Naive thymus-derived CD8-positive, alpha-beta T cell (primary cell): ENCODE data around the gene UNKL. TPM values are rescaled to one million over a fixed set of nuclear protein-coding genes. Genes with fewer than 3 reads are reported as not detected.
"Not testable (repeated sequence)": the region's sequence is repeated elsewhere in the genome, so short reads cannot be mapped to it uniquely, and the experiment has no call there.

Experiments used
- ATAC-seq, 2 donors: fragments of 150-1000 bp; cut with Tn5 transposase in 1 of 2; sonication (Bioruptor Pico), chemical (Tn5 transposase) in 1 of 2; 1 replicate in 1 of 2; 2 replicates in 1 of 2; pipeline ENCODE4 v1.10.0; 2021; ENCODE audit warnings: mild to moderate bottlenecking in 2 of 2, moderate library complexity in 2 of 2
- POLR2A ChIA-PET: fragments of 350-600 bp; sonication (Branson Sonifier 250); formaldehyde crosslinking; loops from one replicate; lab custom pipeline; 2021; ENCODE audit warnings: antibody characterized with exemption; lab: Charles Lee
- DNase-seq, 10 donors: peaks; one replicate each; pipeline versions ENCODE4 v3.0.0 to v3.0.0-alpha.2; 2020 to 2022
- H3K27ac Mint-ChIP-seq, 10 donors: one replicate each; pipeline ENCODE4 v1.8.0; 2020 to 2022; ENCODE audit warnings: mild to moderate bottlenecking in 10 of 10, mixed read lengths in 10 of 10, moderate library complexity in 4 of 10, inconsistent platforms in 1 of 10
- H3K27me3 Mint-ChIP-seq, 5 donors: one replicate each; pipeline ENCODE4 v1.8.0; 2021 to 2022; ENCODE audit warnings: mixed read lengths in 5 of 5
- H3K36me3 Mint-ChIP-seq, 3 donors: one replicate each; pipeline ENCODE4 v1.8.0; 2020 to 2022; ENCODE audit warnings: mixed read lengths in 3 of 3, mild to moderate bottlenecking in 2 of 3, inconsistent platforms in 1 of 3
- H3K4me1 Mint-ChIP-seq, 4 donors: one replicate each; pipeline ENCODE4 v1.8.0; 2021 to 2022; ENCODE audit warnings: mixed read lengths in 4 of 4
- H3K4me3 Mint-ChIP-seq, 10 donors: one replicate each; pipeline ENCODE4 v1.8.0; 2020 to 2022; ENCODE audit warnings: mild to moderate bottlenecking in 10 of 10, mixed read lengths in 10 of 10, moderate library complexity in 6 of 10, inconsistent platforms in 1 of 10
- H3K9me3 Mint-ChIP-seq, 9 donors: one replicate each; pipeline ENCODE4 v1.8.0; 2020 to 2022; ENCODE audit warnings: mixed read lengths in 9 of 9, mild to moderate bottlenecking in 3 of 9, inconsistent platforms in 1 of 9, moderate library complexity in 1 of 9
- polyA plus RNA-seq, 3 donors: library from polyadenylated mRNA; unstranded; fragments of 300-500 nt; fragmentation: Illumina TruSeq; gene quantifications; one replicate each; pipeline ENCODE4 v1.2.3, GENCODE V29; 2021
- total RNA-seq, 8 experiments: library from RNA in 2 of 8; stranded (reverse) in 2 of 8; gene quantifications; one replicate each; pipeline ENCODE4 v1.2.3 and lab custom pipeline; 2021 to 2026

Gene UNKL
- total and polyA plus RNA-seq, 5 experiments from 2014 or later: 8.3 to 151 (median 11.0) TPM

GRCh38 chr16:1443980-1444729 is 29.7 kb upstream of the UNKL start, which contains the start of gene CCDC154:
CCDC154 (minus strand) TSS chr16:1444556; CDS start chr16:1444322, 234 bp downstream.
- DNase-seq (no peak), ATAC-seq (no peak)
- H3K27me3 Mint-ChIP-seq: no peaks in the 10 kb centered on the region
- H3K4me1 Mint-ChIP-seq: no peaks in the 10 kb centered on the region
- POLR2A ChIA-PET: interaction anchor here (0.8 kb wide), 1 partner anchor 279 kb away, joined by 3 read pairs; no protein-coding TSS in a partner anchor
- H3K36me3 Mint-ChIP-seq: peaks cover 0 to 4% (median 3%) of the 10 kb centered on the region in 3 donors
- no peaks in the 10 kb centered on the region for H3K9me3 Mint-ChIP-seq
- H3K27ac Mint-ChIP-seq: no peak within 1 kb of the TSS
- no peak within 1 kb of the TSS for H3K4me3 Mint-ChIP-seq

- Mint-ChIP-seq H3K4me1 (no peaks in the 10 kb centered on the region), H3K4me3 (no peak overlapping the region), H3K27me3 (no peaks in the 10 kb centered on the region), H3K27ac (no peak overlapping the region), H3K9me3 (no peaks in the 10 kb centered on the region), H3K36me3 (peaks cover 0 to 4% (median 3%) of the 10 kb centered on the region in 3 donors)
- POLR2A ChIA-PET: no interaction called here
- ATAC-seq (no peak), DNase-seq (no peak)
Measured at GRCh38 chr16:1443403-1443973, 29.0 kb upstream of the UNKL start.

- no peak overlapping the region for H3K27ac Mint-ChIP-seq
- H3K4me3 Mint-ChIP-seq: no peak overlapping the region
- peaks cover 0 to 4% (median 0%) of the 10 kb centered on the region in 3 donors for H3K36me3 Mint-ChIP-seq
- DNase-seq (no peak), ATAC-seq (no peak)
- no peaks in the 10 kb centered on the region for H3K9me3 Mint-ChIP-seq
- no peaks in the 10 kb centered on the region for H3K4me1 Mint-ChIP-seq
- H3K27me3 Mint-ChIP-seq: no peaks in the 10 kb centered on the region
- POLR2A ChIA-PET: interaction anchor here (0.7 kb wide), 1 partner anchor 50 kb away, joined by 3 read pairs; no protein-coding TSS in a partner anchor
Measured at GRCh38 chr16:1442697-1443096, 28.2 kb upstream of the UNKL start.

- Mint-ChIP-seq H3K4me1 (no peaks in the 10 kb centered on the region), H3K36me3 (peaks cover 0 to 3% (median 0%) of the 10 kb centered on the region in 3 donors), H3K9me3 (no peaks in the 10 kb centered on the region), H3K27me3 (no peaks in the 10 kb centered on the region), H3K4me3 (no peak overlapping the region), H3K27ac (no peak overlapping the region)
- peak in 1 of 10 donors; percentile 3 for DNase-seq
- ATAC-seq: no peak
- POLR2A ChIA-PET: no interaction called here
Measured at GRCh38 chr16:1441391-1441829, 26.9 kb upstream of the UNKL start.

GRCh38 chr16:1439699-1440074 is 25.2 kb upstream of the UNKL start:
- not testable (repeated sequence) for H3K27me3 Mint-ChIP-seq, DNase-seq, H3K27ac Mint-ChIP-seq, H3K4me1 Mint-ChIP-seq, H3K36me3 Mint-ChIP-seq, ATAC-seq, H3K9me3 Mint-ChIP-seq, H3K4me3 Mint-ChIP-seq
- POLR2A ChIA-PET: interaction anchor here (0.7 kb wide), 1 partner anchor 305 kb away, joined by 3 read pairs; no protein-coding TSS in a partner anchor

GRCh38 chr16:1439058-1439698 is 24.7 kb upstream of the UNKL start:
- POLR2A ChIA-PET: interaction anchor here (0.7 kb wide), 1 partner anchor 305 kb away, joined by 3 read pairs; no protein-coding TSS in a partner anchor

GRCh38 chr16:1438229-1439057 is 23.9 kb upstream of the UNKL start:
- ATAC-seq (no peak), DNase-seq (no peak)
- H3K36me3 Mint-ChIP-seq: no peaks in the 10 kb centered on the region
- H3K4me1 Mint-ChIP-seq: no peaks in the 10 kb centered on the region
- no peak overlapping the region for H3K27ac Mint-ChIP-seq
- no peaks in the 10 kb centered on the region for H3K27me3 Mint-ChIP-seq
- POLR2A ChIA-PET: no interaction called here
- no peak overlapping the region for H3K4me3 Mint-ChIP-seq
- no peaks in the 10 kb centered on the region for H3K9me3 Mint-ChIP-seq

More at GRCh38 chr16:1439058-1439698, 24.7 kb upstream of the UNKL start:
- Mint-ChIP-seq H3K27me3 (no peaks in the 10 kb centered on the region), H3K4me3 (no peak overlapping the region), H3K27ac (no peak overlapping the region), H3K36me3 (no peaks in the 10 kb centered on the region), H3K9me3 (no peaks in the 10 kb centered on the region), H3K4me1 (no peaks in the 10 kb centered on the region)
- ATAC-seq: no peak
- no peak for DNase-seq

GRCh38 chr16:1437606-1438005 is 23.1 kb upstream of the UNKL start:
- Mint-ChIP-seq H3K4me3 (no peak overlapping the region), H3K27ac (no peak overlapping the region), H3K36me3 (no peaks in the 10 kb centered on the region), H3K9me3 (no peaks in the 10 kb centered on the region), H3K27me3 (no peaks in the 10 kb centered on the region), H3K4me1 (no peaks in the 10 kb centered on the region)
- ATAC-seq (no peak), DNase-seq (no peak)
- POLR2A ChIA-PET: no interaction called here

GRCh38 chr16:1436731-1437355 is 22.3 kb upstream of the UNKL start:
- POLR2A ChIA-PET: no interaction called here
- no peak for DNase-seq
- no peaks in the 10 kb centered on the region for H3K9me3 Mint-ChIP-seq
- no peak for ATAC-seq
- peaks cover 0 to 5% (median 2%) of the 10 kb centered on the region in 4 donors for H3K4me1 Mint-ChIP-seq
- no peaks in the 10 kb centered on the region for H3K27me3 Mint-ChIP-seq
- H3K4me3 Mint-ChIP-seq: no peak overlapping the region
- H3K27ac Mint-ChIP-seq: no peak overlapping the region
- no peaks in the 10 kb centered on the region for H3K36me3 Mint-ChIP-seq

GRCh38 chr16:1435921-1436697 is 21.6 kb upstream of the UNKL start:
- Mint-ChIP-seq H3K27me3 (no peaks in the 10 kb centered on the region), H3K4me3 (no peak overlapping the region), H3K27ac (no peak overlapping the region), H3K4me1 (peaks cover 0 to 6% (median 2%) of the 10 kb centered on the region in 4 donors), H3K36me3 (no peaks in the 10 kb centered on the region), H3K9me3 (no peaks in the 10 kb centered on the region)
- ATAC-seq: no peak
- no peak for DNase-seq
- POLR2A ChIA-PET: no interaction called here
